Neural progenitor cell (in vitro differentiated cells): ENCODE measurements around the gene C20orf204. TPM values are rescaled to one million over a fixed set of nuclear protein-coding genes. Genes with fewer than 3 reads are reported as not detected.
A peak's percentile ranks its signal among the peaks of the same experiment; 100 is the strongest.

Experiments used
- DNase-seq: peaks from one replicate; pipeline ENCODE4 v3.0.0-alpha.2; 2016; ENCODE audit warnings: low spot score
- H2AFZ ChIP-seq: fragments of 200-600 bp; sonication (generic); replicated peaks from 2 replicates; pipeline ENCODE4 v1.6.1; 2016; ENCODE audit warnings: antibody characterized with exemption
- H3F3A ChIP-seq: fragments of 200-600 bp; sonication (generic); 2 replicates; pipeline ENCODE4 v1.6.1; 2016; ENCODE audit warnings: antibody characterized with exemption, low read depth
- H3K27ac ChIP-seq: fragments of 200-600 bp; sonication (generic); 2 replicates; pipeline ENCODE4 v1.5.1; 2016; ENCODE audit warnings: mild to moderate bottlenecking
- H3K27me3 ChIP-seq: fragments of 200-600 bp; sonication (generic); 2 replicates; pipeline ENCODE4 v1.6.1; 2016; ENCODE audit warnings: mild to moderate bottlenecking, moderate library complexity
- H3K36me3 ChIP-seq: fragments of 200-600 bp; sonication (generic); 2 replicates; pipeline ENCODE4 v1.5.1; 2016
- H3K4me1 ChIP-seq: fragments of 200-600 bp; sonication (generic); 2 replicates; pipeline ENCODE4 v1.6.1; 2016; ENCODE audit warnings: mixed run types
- H3K4me2 ChIP-seq: fragments of 200-600 bp; sonication (generic); 2 replicates; pipeline ENCODE4 v1.6.1; 2016
- H3K4me3 ChIP-seq: fragments of 200-600 bp; sonication (generic); 2 replicates; pipeline ENCODE4 v1.5.1; 2016
- H3K79me2 ChIP-seq: fragments of 200-600 bp; sonication (generic); 2 replicates; pipeline ENCODE4 v1.6.1; 2016; ENCODE audit warnings: low read depth
- H3K9ac ChIP-seq: fragments of 200-600 bp; sonication (generic); 2 replicates; pipeline ENCODE4 v1.6.1; 2016
- H3K9me3 ChIP-seq: fragments of 200-600 bp; sonication (generic); 2 replicates; pipeline ENCODE4 v1.5.1; 2016; ENCODE audit warnings: low read depth
- H4K20me1 ChIP-seq: fragments of 200-600 bp; sonication (generic); 2 replicates; pipeline ENCODE4 v1.6.1; 2016; ENCODE audit warnings: low read depth
- H3K27ac Mint-ChIP-seq: 3 replicates; pipeline ENCODE4 v1.8.0; 2021; ENCODE audit warnings: mixed read lengths
- H3K27me3 Mint-ChIP-seq: 2 replicates; pipeline ENCODE4 v1.8.0; 2022; ENCODE audit warnings: low read depth, mild to moderate bottlenecking, inconsistent platforms, moderate library complexity, mixed read lengths; ENCODE audit not compliant: insufficient read depth
- H3K36me3 Mint-ChIP-seq: 3 replicates; pipeline ENCODE4 v1.8.0; 2021; ENCODE audit warnings: mixed read lengths
- H3K4me1 Mint-ChIP-seq: 3 replicates; pipeline ENCODE4 v1.8.0; 2021; ENCODE audit warnings: mixed read lengths
- H3K4me3 Mint-ChIP-seq: 3 replicates; pipeline ENCODE4 v1.8.0; 2021; ENCODE audit warnings: mild to moderate bottlenecking, moderate library complexity, mixed read lengths
- H3K9me3 Mint-ChIP-seq: 3 replicates; pipeline ENCODE4 v1.8.0; 2020; ENCODE audit warnings: mixed read lengths
- CTCF ChIP-seq: fragments of 200-600 bp; sonication (generic); IDR thresholded peaks from 2 replicates; pipeline ENCODE4 v1.5.1; 2017; ENCODE audit warnings: antibody characterized with exemption, mild to moderate bottlenecking
- EZH2 ChIP-seq: fragments of 200-600 bp; sonication (generic); IDR thresholded peaks from 2 replicates; pipeline ENCODE4 v1.6.1; 2017; ENCODE audit warnings: antibody characterized with exemption, mild to moderate bottlenecking, moderate library complexity
- EZH2phosphoT487 ChIP-seq: fragments of 200-600 bp; sonication (generic); IDR thresholded peaks from 2 replicates; pipeline ENCODE4 v1.6.1; 2017; ENCODE audit warnings: antibody characterized with exemption
- total RNA-seq: library from RNA; depleted of rRNA; stranded (reverse); fragments of >200 nt; gene quantifications from 2 replicates; pipeline ENCODE4 v1.2.3, GENCODE V29; 2015; ENCODE audit warnings: low replicate concordance

The C20orf204 gene
- total RNA-seq, 1 donor from 2014 or later = 0.04 TPM

- H4K20me1 ChIP-seq = peaks cover 20% of the 10 kb centered on the region
- Mint-ChIP-seq H3K9me3 (no peaks in the 10 kb centered on the region), H3K4me1 (peaks cover 10% of the 10 kb centered on the region), H3K4me3 (no peak overlapping the region), H3K27me3 (peaks cover 10% of the 10 kb centered on the region), H3K36me3 (peaks cover 14% of the 10 kb centered on the region), H3K27ac (no peak overlapping the region)
- H3K36me3 ChIP-seq = no peaks in the 10 kb centered on the region
- H3K4me1 ChIP-seq = peaks cover 16% of the 10 kb centered on the region
- no peak overlapping the region for H3K27ac ChIP-seq
- H3K27me3 ChIP-seq = peaks cover 8% of the 10 kb centered on the region
- no peaks in the 10 kb centered on the region for H3K9me3 ChIP-seq
- H2AFZ ChIP-seq = no peak overlapping the region
- TF ChIP-seq EZH2 (no peak), EZH2phosphoT487 (no peak), CTCF (no peak)
- H3K4me3 ChIP-seq = no peak overlapping the region
- DNase-seq = no peak
- H3K9ac ChIP-seq = no peak overlapping the region
- no peak overlapping the region for H3K4me2 ChIP-seq
- no peaks in the 10 kb centered on the region for H3K79me2 ChIP-seq
- H3F3A ChIP-seq = peaks cover 8% of the 10 kb centered on the region
Measured at GRCh38 chr20:64031822-64032314, 4.1 kb upstream of the C20orf204 start.

GRCh38 chr20:64032706-64033624 is 3.0 kb upstream of the C20orf204 start:
- no peaks in the 10 kb centered on the region for H3K79me2 ChIP-seq
- H2AFZ ChIP-seq = no peak overlapping the region
- Mint-ChIP-seq H3K27me3 (peaks cover 18% of the 10 kb centered on the region), H3K9me3 (no peaks in the 10 kb centered on the region), H3K36me3 (peaks cover 11% of the 10 kb centered on the region), H3K27ac (no peak overlapping the region), H3K4me1 (peaks cover 12% of the 10 kb centered on the region), H3K4me3 (no peak overlapping the region)
- no peaks in the 10 kb centered on the region for H3K36me3 ChIP-seq
- H3K4me1 ChIP-seq = peaks cover 19% of the 10 kb centered on the region
- no peak for DNase-seq
- TF ChIP-seq EZH2phosphoT487 (no peak), EZH2 (no peak), CTCF (no peak)
- H3K9ac ChIP-seq = no peak overlapping the region
- peaks cover 19% of the 10 kb centered on the region for H3K27me3 ChIP-seq
- peaks cover 11% of the 10 kb centered on the region for H3F3A ChIP-seq
- no peaks in the 10 kb centered on the region for H3K9me3 ChIP-seq
- no peak overlapping the region for H3K4me2 ChIP-seq
- H3K27ac ChIP-seq = no peak overlapping the region
- H3K4me3 ChIP-seq = no peak overlapping the region
- H4K20me1 ChIP-seq = peaks cover 31% of the 10 kb centered on the region

- H3K27me3 Mint-ChIP-seq = peaks cover 18% of the 10 kb centered on the region
- H2AFZ ChIP-seq = no peak overlapping the region
- peaks cover 12% of the 10 kb centered on the region for H3K4me1 Mint-ChIP-seq
- H3K9ac ChIP-seq = no peak overlapping the region
- no peaks in the 10 kb centered on the region for H3K9me3 ChIP-seq
- no peaks in the 10 kb centered on the region for H3K79me2 ChIP-seq
- H3K36me3 Mint-ChIP-seq = peaks cover 9% of the 10 kb centered on the region
- peak overlapping the region; percentile 60 for H3K4me3 Mint-ChIP-seq
- peaks cover 36% of the 10 kb centered on the region for H4K20me1 ChIP-seq
- peaks cover 15% of the 10 kb centered on the region for H3F3A ChIP-seq
- no peak overlapping the region for H3K27ac Mint-ChIP-seq
- no peak overlapping the region for H3K4me2 ChIP-seq
- DNase-seq = no peak
- peaks cover 27% of the 10 kb centered on the region for H3K4me1 ChIP-seq
- H3K9me3 Mint-ChIP-seq = no peaks in the 10 kb centered on the region
- peaks cover 30% of the 10 kb centered on the region for H3K27me3 ChIP-seq
- H3K27ac ChIP-seq = no peak overlapping the region
- no peaks in the 10 kb centered on the region for H3K36me3 ChIP-seq
- no peak overlapping the region for H3K4me3 ChIP-seq
- no peak for TF ChIP-seq EZH2phosphoT487
- no peak for TF ChIP-seq CTCF
- no peak for TF ChIP-seq EZH2
Measured at GRCh38 chr20:64033981-64034493, 1.9 kb upstream of the C20orf204 start.
